ENCODE data around the gene CENPT. TPM values are rescaled to one million over a fixed set of nuclear protein-coding genes. Genes with fewer than 3 reads are reported as not detected.

The CENPT gene
- total and polyA plus RNA-seq, 2 of the 13 experiments (the other 11 are each of a cell fraction or from before 2014, with no cell fraction given) = 40.9 to 43.3 TPM

DNA sequence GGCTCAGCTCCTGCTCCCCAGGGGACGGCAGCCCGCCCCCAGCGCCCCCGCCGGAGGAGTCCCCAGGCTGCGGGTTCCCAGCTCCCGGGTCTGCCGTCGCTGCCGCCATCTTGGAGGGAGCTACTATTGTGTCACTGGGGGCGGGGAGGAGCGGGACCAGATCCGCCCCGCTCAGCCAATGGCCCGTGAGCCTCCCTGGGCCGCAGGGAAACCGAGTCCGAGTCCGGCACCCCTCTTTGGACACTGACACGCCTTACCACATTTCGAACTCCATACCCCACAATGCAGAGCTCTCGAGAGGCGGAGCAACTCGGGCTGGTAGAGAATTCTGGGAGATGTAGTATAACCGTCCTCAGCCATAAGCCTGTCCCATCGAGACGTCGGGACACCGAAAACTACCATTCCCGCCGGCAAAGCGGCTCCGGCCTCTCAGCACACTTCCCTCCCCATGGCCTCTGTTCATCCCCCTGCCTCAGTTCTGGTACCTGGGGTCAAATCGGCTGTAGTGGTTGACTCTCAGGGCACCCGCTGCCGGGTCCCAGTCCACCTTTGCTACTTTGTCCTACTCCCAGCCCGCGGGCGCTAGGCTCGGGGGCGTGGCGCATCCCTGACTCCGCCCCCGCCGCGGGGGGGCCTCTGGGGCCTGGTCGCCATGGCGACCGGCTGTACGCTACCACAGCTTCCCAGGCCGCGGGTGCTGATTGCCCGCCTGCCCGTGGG, 40.9 kb downstream of the CENPT start, which contains the start of the genes RANBP10 and TSNAXIP1 (continued):
- TF ChIP-seq, protein P1, sequence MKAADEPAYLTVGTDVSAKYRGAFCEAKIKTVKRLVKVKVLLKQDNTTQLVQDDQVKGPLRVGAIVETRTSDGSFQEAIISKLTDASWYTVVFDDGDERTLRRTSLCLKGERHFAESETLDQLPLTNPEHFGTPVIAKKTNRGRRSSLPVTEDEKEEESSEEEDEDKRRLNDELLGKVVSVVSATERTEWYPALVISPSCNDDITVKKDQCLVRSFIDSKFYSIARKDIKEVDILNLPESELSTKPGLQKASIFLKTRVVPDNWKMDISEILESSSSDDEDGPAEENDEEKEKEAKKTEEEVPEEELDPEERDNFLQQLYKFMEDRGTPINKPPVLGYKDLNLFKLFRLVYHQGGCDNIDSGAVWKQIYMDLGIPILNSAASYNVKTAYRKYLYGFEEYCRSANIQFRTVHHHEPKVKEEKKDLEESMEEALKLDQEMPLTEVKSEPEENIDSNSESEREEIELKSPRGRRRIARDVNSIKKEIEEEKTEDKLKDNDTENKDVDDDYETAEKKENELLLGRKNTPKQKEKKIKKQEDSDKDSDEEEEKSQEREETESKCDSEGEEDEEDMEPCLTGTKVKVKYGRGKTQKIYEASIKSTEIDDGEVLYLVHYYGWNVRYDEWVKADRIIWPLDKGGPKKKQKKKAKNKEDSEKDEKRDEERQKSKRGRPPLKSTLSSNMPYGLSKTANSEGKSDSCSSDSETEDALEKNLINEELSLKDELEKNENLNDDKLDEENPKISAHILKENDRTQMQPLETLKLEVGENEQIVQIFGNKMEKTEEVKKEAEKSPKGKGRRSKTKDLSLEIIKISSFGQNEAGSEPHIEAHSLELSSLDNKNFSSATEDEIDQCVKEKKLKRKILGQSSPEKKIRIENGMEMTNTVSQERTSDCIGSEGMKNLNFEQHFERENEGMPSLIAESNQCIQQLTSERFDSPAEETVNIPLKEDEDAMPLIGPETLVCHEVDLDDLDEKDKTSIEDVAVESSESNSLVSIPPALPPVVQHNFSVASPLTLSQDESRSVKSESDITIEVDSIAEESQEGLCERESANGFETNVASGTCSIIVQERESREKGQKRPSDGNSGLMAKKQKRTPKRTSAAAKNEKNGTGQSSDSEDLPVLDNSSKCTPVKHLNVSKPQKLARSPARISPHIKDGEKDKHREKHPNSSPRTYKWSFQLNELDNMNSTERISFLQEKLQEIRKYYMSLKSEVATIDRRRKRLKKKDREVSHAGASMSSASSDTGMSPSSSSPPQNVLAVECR (CRISPR knock-in tag; IDR thresholded peaks at IDR 0.05; ENCODE audit: borderline replicate concordance) = peak; percentile 97; the same call in 1 of the 2 replicates
- TF ChIP-seq, protein P2, sequence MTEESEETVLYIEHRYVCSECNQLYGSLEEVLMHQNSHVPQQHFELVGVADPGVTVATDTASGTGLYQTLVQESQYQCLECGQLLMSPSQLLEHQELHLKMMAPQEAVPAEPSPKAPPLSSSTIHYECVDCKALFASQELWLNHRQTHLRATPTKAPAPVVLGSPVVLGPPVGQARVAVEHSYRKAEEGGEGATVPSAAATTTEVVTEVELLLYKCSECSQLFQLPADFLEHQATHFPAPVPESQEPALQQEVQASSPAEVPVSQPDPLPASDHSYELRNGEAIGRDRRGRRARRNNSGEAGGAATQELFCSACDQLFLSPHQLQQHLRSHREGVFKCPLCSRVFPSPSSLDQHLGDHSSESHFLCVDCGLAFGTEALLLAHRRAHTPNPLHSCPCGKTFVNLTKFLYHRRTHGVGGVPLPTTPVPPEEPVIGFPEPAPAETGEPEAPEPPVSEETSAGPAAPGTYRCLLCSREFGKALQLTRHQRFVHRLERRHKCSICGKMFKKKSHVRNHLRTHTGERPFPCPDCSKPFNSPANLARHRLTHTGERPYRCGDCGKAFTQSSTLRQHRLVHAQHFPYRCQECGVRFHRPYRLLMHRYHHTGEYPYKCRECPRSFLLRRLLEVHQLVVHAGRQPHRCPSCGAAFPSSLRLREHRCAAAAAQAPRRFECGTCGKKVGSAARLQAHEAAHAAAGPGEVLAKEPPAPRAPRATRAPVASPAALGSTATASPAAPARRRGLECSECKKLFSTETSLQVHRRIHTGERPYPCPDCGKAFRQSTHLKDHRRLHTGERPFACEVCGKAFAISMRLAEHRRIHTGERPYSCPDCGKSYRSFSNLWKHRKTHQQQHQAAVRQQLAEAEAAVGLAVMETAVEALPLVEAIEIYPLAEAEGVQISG (CRISPR knock-in tag; IDR thresholded peaks at IDR 0.05) = peak; percentile 82
- TF ChIP-seq ZFP41 (CRISPR knock-in tag; IDR thresholded peaks at IDR 0.05; ENCODE audit: borderline replicate concordance) (no peak), SKI (IDR thresholded peaks at IDR 0.05; ENCODE audit: partially characterized antibody) (peak; percentile 11), KDM3A (CRISPR knock-in tag; IDR thresholded peaks at IDR 0.05; ENCODE audit: low read depth) (peak; percentile 71; the same call in 1 of the 2 replicates), PHF8 (CRISPR knock-in tag; IDR thresholded peaks at IDR 0.05) (peak; percentile 82), ZBTB7A (CRISPR knock-in tag; IDR thresholded peaks at IDR 0.05) (no peak), ZNF260 (CRISPR knock-in tag; IDR thresholded peaks at IDR 0.05; ENCODE audit: borderline replicate concordance, low read depth) (no peak), ZFY (CRISPR knock-in tag; IDR thresholded peaks at IDR 0.05) (peak; percentile 83), ZSCAN31 (CRISPR knock-in tag; IDR thresholded peaks at IDR 0.05; ENCODE audit: low read depth) (peak; percentile 86), POLR2A (IDR thresholded peaks at IDR 0.05; ENCODE audit: insufficient read depth in 1 of 2, low read depth in 2 of 2, low read length in 2 of 2) (peak; percentile 84 to 94; a peak in 3 of 4 replicates), ARNT (IDR thresholded peaks at IDR 0.05) (no peak)
- TF ChIP-seq, protein P3, sequence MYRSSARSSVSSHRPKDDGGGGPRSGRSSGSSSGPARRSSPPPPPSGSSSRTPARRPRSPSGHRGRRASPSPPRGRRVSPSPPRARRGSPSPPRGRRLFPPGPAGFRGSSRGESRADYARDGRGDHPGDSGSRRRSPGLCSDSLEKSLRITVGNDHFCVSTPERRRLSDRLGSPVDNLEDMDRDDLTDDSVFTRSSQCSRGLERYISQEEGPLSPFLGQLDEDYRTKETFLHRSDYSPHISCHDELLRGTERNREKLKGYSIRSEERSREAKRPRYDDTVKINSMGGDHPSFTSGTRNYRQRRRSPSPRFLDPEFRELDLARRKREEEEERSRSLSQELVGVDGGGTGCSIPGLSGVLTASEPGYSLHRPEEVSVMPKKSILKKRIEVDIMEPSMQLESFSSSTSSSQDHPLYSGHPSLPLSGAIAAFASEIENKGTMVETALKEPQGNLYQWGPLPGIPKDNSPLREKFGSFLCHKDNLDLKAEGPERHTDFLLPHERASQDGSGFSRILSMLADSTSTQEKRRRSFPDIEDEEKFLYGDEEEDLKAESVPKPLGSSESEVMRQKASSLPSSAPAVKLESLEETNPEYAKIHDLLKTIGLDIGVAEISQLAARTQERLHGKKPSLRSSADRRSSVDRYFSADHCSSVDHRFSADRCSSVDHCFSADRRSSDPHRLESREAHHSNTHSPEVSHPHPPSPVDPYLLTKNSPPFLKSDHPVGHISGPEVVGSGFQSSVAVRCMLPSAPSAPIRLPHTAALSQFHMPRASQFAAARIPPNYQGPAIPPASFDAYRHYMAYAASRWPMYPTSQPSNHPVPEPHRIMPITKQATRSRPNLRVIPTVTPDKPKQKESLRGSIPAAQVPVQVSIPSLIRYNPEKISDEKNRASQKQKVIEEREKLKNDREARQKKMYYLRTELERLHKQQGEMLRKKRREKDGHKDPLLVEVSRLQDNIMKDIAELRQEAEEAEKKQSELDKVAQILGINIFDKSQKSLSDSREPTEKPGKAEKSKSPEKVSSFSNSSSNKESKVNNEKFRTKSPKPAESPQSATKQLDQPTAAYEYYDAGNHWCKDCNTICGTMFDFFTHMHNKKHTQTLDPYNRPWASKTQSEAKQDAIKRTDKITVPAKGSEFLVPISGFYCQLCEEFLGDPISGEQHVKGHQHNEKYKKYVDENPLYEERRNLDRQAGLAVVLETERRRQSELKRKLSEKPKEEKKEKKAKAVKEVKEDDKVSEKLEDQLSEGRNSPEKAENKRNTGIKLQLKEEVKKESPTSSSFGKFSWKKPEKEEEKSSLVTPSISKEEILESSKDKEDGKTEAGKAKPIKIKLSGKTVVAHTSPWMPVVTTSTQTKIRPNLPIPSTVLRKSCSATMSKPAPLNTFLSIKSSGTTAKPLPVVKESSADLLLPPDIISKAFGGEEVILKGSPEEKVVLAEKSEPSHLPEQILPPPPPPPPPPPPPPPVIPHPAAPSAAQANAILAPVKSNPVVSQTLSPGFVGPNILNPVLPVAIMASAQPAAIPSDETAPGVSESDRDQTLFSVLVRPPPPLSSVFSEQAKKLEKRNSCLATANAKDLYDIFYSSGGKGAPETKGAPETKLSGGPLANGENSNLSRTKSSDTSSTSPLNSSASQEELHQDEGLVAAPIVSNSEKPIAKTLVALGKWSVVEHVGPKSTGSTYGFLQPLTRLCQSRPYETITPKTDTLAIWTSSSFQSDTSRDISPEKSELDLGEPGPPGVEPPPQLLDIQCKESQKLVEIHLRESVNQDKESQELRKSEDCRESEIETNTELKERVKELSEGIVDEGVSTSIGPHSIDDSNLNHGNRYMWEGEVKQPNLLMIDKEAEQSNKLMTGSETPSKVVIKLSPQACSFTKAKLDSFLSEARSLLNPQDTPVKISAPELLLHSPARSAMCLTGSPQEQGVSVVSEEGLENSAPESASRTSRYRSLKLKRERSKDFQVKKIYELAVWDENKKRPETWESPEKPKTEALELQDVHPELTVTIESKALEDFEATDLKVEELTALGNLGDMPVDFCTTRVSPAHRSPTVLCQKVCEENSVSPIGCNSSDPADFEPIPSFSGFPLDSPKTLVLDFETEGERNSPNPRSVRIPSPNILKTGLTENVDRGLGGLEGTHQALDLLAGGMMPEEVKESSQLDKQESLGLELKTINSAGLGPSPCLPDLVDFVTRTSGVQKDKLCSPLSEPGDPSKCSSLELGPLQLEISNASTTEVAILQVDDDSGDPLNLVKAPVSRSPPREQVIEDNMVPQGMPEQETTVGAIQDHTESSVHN (CRISPR knock-in tag; IDR thresholded peaks at IDR 0.05) = no peak
